Esophagus squamous epithelium (tissue), 4 donors: ENCODE data around the gene EVPLL.
"Not testable (repeated sequence)": the region's sequence is repeated elsewhere in the genome, so short reads cannot be mapped to it uniquely, and the experiment has no call there.

Experiments
- CTCF ChIP-seq, 6 experiments: fragments of 450-650 bp in 4 of 6; fragments of 200-600 bp in 2 of 6; sonication (generic) in 2 of 6; IDR thresholded peaks; one replicate each; pipeline ENCODE4 v1.5.1; 2016 to 2019; ENCODE audit warnings: antibody characterized with exemption in 6 of 6, mild to moderate bottlenecking in 4 of 6, moderate library complexity in 4 of 6
- POLR2A ChIP-seq, 4 donors: fragments of 450-650 bp; IDR thresholded peaks; one replicate each; pipeline ENCODE4 v1.6.1; 2017; ENCODE audit warnings: antibody characterized with exemption in 4 of 4, mild to moderate bottlenecking in 4 of 4, moderate library complexity in 3 of 4

GRCh38 chr17:18421521-18421920 is 43.9 kb downstream of the EVPLL start:
- TF ChIP-seq POLR2A, CTCF (IDR thresholded peaks at IDR 0.05): not testable (repeated sequence)
